Stimulated activated memory B cell treated with anti-CD40 and anti-IgM and Interleukin-4, amounts not matched to agents 10 μg/mL and 1 μg/mL and 100 μg/mL, for 72 hours (primary cell): Measurements from ENCODE around the gene MKI67.
"Not testable (repeated sequence)": the region's sequence is repeated elsewhere in the genome, so short reads cannot be mapped to it uniquely, and the experiment has no call there.

Experiments
- ATAC-seq: fragments of 150-1000 bp; cut with Tn5 transposase; 2 replicates; pipeline ENCODE4 v1.10.0; 2021
- H3K27ac Mint-ChIP-seq: one replicate; pipeline ENCODE4 v1.8.0; 2022; ENCODE audit warnings: mild to moderate bottlenecking, mixed read lengths
- H3K27me3 Mint-ChIP-seq: one replicate; pipeline ENCODE4 v1.8.0; 2022; ENCODE audit warnings: mixed read lengths
- H3K36me3 Mint-ChIP-seq: one replicate; pipeline ENCODE4 v1.8.0; 2022; ENCODE audit warnings: mixed read lengths
- H3K4me1 Mint-ChIP-seq: one replicate; pipeline ENCODE4 v1.8.0; 2022; ENCODE audit warnings: mixed read lengths
- H3K4me3 Mint-ChIP-seq: one replicate; pipeline ENCODE4 v1.8.0; 2022; ENCODE audit warnings: mild to moderate bottlenecking, moderate library complexity, mixed read lengths
- H3K9me3 Mint-ChIP-seq: one replicate; pipeline ENCODE4 v1.8.0; 2022; ENCODE audit warnings: mixed read lengths

Gene MKI67

DNA sequence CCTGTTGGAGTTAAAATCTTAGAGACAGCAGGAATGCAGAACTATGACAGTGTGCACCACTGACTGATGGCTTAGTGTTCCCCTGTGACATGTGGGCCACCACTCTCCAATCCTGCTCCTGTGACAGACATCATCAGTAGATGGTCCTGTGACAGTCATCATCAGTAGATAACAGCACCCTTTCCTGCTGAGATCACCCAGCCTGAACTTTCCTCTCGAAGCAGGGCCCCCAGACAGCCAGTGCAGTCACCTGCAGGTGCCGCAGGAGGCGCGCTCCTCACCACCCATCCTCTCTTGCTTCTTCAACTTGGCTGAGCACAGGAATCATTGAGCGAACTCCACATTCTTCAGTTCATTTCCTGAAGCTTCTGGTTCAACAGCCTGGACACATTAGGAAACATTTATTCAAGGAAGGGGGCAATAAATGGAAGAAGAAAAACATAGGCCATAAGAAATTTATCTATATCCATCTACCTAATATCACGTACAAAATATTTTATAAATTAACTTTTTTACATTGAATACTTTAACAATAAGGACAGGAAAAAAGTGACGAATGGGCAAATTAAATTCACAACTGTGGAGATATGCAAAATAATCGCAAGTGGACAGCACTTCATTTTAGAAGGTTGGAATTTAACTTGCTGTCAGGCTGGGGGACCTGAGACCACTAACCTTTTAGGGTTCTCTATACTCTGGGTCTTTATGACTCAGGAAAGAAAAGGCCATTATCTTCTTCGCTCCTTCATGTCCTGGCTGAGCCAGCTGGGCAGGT, 32.0 kb upstream of the MKI67 start:
- Mint-ChIP-seq H3K9me3 (peaks cover 9% of the 10 kb centered on the region), H3K36me3 (no peaks in the 10 kb centered on the region), H3K4me3 (no peak overlapping the region), H3K27me3 (peaks cover 33% of the 10 kb centered on the region), H3K4me1 (peaks cover 11% of the 10 kb centered on the region), H3K27ac (no peak overlapping the region)
- ATAC-seq, result no peak

DNA sequence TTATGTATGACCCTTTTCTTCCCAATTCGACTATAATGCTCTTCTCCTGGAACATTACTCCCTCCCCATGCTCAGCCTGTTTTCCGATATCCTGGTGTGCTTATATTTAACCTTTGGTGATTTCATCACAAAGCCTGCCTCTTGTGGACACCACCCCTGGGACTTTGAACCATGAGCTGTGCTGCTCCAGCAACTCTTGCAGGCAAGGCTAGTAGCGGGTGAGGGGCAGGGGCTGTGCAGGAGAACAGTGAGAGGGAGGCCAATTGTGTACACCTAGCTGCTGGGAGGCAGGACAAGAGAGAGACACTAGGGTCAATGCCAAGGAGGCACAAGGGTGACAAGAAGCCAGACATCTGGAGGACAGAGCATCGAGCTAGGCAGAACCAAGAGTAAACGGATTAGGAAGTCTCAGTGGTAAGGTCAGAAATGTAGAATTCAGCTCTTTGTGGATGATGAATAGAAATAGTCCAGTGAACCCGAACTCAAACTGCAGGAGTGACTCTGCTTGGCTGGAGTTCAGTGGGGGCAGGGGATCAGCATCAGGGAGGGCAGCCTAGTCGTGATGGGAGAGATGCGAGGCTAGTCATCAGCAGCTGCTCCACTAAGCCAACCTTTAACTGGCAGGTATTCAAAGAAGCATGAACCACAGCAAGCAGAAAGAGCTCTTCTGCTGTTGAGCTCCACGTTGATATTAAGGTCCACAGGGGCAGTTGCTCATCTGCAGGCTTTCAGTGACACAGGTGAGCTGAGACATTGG, 31.0 kb upstream of the MKI67 start:
- Mint-ChIP-seq H3K27me3 (peaks cover 43% of the 10 kb centered on the region), H3K4me3 (no peak overlapping the region), H3K4me1 (peaks cover 11% of the 10 kb centered on the region), H3K27ac (no peak overlapping the region), H3K9me3 (peaks cover 9% of the 10 kb centered on the region), H3K36me3 (no peaks in the 10 kb centered on the region)
- no peak for ATAC-seq

DNA sequence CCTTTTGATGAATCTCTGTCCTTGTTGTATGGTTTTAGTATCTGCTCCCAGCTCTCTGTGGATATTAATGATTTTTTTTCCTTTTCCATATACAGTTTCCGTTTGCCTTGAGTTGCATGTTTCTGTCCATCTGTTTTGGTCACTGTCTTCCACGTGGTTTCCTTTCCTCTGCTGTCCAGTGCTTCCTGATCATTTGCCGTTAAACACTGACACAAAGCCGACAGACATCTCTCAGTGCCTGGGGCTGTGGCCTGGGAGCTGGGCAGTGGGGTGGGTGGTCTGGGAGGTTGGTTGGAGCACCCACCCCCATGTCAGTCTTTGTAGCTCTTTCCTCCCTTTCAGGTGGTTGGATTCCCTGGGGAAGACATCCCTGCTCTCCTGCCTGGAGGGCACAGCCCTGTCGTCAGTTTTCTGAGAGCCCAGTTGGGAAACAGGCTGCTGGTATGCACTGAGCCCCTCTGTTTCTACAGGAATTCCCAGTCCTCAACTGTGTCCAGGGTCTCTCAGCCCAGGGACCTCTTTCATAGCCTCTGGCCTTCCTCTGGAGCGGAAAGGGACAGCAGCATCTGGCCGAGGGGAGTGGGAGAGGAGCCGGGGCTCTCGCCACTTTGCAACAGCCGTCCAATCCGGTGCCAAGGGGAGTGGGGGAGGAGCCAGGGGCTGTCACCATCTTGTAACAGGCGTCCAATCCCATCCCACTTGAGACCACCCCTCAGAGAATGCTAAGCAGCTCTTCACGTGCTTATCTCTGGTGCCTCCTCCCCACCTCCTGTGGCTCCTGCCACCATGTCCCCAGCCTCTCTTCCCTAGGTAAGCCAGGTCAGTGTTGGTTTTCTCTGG, 26.7 kb upstream of the MKI67 start:
- Mint-ChIP-seq H3K4me3 (no peak overlapping the region), H3K9me3 (no peaks in the 10 kb centered on the region), H3K4me1 (peaks cover 6% of the 10 kb centered on the region), H3K27me3 (peaks cover 62% of the 10 kb centered on the region), H3K36me3 (no peaks in the 10 kb centered on the region), H3K27ac (no peak overlapping the region)
- ATAC-seq, result no peak

DNA sequence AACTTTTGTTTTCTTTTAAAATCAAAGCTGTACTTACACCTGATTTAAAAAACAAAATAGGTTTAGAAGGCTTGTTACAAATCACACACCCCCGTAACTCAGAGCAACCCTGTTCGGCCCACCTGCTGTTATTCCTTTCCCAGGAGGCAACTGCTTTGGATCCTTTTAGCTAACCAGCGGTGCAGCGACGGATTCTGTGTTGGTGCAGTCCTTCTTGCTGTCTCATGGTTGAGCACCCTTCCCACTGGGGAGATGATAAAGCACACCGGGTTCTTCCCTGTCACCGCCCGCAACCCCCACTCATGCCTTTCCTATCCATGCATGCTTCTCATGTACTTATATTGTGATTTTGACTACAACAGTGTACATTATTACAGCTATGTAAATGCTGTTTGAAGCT, 24.8 kb upstream of the MKI67 start:
- ATAC-seq, result no peak
- peaks cover 20% of the 10 kb centered on the region for H3K4me1 Mint-ChIP-seq
- peaks cover 4% of the 10 kb centered on the region for H3K9me3 Mint-ChIP-seq
- H3K36me3 Mint-ChIP-seq, result peaks cover under 1% of the 10 kb centered on the region
- H3K27ac Mint-ChIP-seq, result no peak overlapping the region
- H3K4me3 Mint-ChIP-seq, result no peak overlapping the region
- H3K27me3 Mint-ChIP-seq, result peaks cover 49% of the 10 kb centered on the region

DNA sequence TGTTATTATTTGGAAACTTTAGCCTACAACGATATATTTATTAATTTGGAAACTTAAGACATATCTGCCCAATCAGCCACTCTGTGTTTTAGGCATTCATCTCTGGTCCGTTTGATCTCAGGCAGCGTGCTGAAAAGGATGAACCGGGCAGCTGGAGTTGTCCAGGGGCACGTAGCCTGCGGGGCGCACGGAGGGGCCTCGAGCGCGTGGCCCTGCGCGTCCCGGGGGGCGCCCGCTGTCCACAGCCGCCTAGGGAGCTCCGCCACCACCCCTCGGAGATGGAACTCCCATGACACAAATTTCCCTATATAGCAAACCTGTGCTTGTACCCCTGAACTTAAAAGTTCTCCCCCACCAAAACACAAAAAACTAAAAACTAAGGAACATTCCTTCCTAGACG, 24.3 kb upstream of the MKI67 start:
- ATAC-seq, result no peak
- Mint-ChIP-seq H3K4me1 (peaks cover 20% of the 10 kb centered on the region), H3K36me3 (peaks cover 5% of the 10 kb centered on the region), H3K27ac (no peak overlapping the region), H3K9me3 (peaks cover 6% of the 10 kb centered on the region), H3K4me3 (no peak overlapping the region), H3K27me3 (peaks cover 44% of the 10 kb centered on the region)

DNA sequence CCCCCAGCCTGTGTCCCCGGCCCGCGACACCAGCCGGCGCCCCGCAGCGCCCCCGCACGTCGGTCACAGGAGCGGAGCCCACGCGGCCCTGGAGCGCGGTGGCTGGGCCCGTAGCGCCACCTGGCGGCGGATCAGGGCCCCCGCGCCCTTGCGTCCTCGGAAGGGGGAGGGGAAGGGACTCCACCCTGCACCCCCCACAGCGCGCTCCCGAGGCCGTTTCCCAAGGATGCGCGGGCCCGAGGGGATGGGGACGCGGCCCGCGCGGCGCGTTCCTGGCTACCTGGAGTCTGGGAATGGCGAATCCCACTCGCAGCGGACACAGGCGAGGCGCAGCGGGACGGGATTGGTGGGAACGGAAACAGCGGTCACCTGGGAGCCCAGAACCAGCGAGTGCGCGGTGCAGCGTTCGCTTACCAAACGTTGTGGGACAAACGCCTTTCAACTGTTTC, 23.8 kb upstream of the MKI67 start:
- ATAC-seq, result peak; percentile 78
- Mint-ChIP-seq H3K4me3 (peak overlapping the region; percentile 64), H3K27me3 (peaks cover 41% of the 10 kb centered on the region), H3K27ac (no peak overlapping the region), H3K36me3 (peaks cover 5% of the 10 kb centered on the region), H3K4me1 (peaks cover 20% of the 10 kb centered on the region), H3K9me3 (peaks cover 6% of the 10 kb centered on the region)

DNA sequence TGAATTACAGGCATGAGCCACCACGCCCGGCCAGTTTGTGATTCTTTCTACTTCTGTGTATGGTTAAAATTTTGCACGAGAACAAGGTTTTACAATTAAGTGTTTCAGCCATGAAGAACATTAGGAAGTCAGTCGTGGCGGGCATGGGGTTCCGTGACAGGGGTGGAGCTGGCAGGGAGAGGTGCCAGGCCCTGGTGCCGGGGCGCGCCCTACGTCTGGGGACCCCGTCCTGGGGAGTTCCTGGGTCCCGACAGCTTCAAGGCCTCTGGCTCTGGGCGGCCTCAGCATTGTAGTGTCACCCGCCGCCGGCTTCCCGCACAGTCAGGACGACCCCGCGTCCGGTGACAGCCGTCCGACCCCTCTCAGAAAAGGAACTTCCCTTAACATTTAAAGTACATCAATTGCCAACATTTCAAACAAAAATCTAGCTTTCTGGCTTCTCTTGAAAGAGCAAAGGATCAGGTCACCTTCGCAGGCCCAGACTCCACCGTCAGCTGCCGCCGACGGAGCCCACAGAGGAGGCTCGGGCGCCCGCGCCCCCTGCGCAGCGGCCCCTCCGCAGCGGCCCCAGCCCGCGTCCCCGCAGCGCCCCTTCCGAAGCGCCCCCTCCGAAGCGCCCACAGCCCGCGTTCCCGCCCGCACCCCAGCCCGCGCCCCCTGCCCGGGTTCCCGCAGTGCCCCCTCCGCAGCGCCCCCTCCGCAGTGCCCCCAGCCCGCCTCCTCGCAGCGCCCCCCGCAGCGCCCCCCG, 23.2 kb upstream of the MKI67 start:
- peaks cover 5% of the 10 kb centered on the region for H3K36me3 Mint-ChIP-seq
- peaks cover 6% of the 10 kb centered on the region for H3K9me3 Mint-ChIP-seq
- H3K27ac Mint-ChIP-seq, result no peak overlapping the region
- ATAC-seq, result no peak
- H3K4me3 Mint-ChIP-seq, result no peak overlapping the region
- H3K27me3 Mint-ChIP-seq, result peaks cover 41% of the 10 kb centered on the region
- peaks cover 20% of the 10 kb centered on the region for H3K4me1 Mint-ChIP-seq

DNA sequence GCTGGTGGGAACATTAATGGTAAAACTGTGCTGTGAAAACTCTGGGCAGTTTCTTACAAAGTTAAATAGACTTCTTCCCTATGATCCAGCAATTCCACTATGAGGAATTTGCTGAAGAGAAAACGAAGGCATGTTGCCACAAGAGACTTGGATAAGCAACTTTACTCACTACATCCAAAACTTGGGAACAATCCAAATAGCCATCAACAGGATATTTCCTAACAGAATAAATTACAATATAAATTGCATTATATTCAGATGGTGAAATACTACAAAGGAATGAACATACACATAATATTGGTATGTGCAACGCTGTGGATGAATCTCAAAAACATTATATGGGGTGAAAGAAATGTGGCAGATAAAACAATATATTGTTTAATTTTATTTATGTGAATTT, 21.4 kb upstream of the MKI67 start:
- peak overlapping the region; percentile 27 for H3K27ac Mint-ChIP-seq
- peaks cover 5% of the 10 kb centered on the region for H3K36me3 Mint-ChIP-seq
- H3K4me3 Mint-ChIP-seq, result no peak overlapping the region
- peaks cover 6% of the 10 kb centered on the region for H3K9me3 Mint-ChIP-seq
- ATAC-seq, result no peak
- peaks cover 20% of the 10 kb centered on the region for H3K4me1 Mint-ChIP-seq
- peaks cover 23% of the 10 kb centered on the region for H3K27me3 Mint-ChIP-seq

DNA sequence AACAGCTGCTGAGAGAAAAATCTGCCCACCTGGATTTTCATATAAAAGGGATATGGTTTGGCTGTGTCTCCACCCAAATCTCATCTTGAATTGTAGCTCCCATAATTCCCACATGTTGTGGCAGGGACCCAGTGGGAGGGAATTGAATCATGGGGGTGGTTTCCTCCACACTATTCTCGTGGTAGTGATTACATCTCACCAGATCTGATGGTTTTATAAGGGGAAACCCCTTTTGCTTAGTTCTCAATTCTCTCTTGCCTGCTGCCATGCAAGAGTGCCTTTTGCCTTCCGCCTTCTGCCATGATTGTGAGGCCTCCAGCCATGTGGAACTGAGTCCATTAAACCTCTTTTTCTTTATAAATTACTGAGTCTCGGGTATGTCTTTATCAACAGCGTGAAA, 20.8 kb upstream of the MKI67 start:
- H3K36me3 Mint-ChIP-seq, result peaks cover 5% of the 10 kb centered on the region
- H3K9me3 Mint-ChIP-seq, result peaks cover 6% of the 10 kb centered on the region
- H3K27me3 Mint-ChIP-seq, result peaks cover 17% of the 10 kb centered on the region
- peaks cover 20% of the 10 kb centered on the region for H3K4me1 Mint-ChIP-seq
- ATAC-seq, result peak; percentile 87
- H3K4me3 Mint-ChIP-seq, result peak overlapping the region; percentile 33
- peak overlapping the region; percentile 27 for H3K27ac Mint-ChIP-seq

DNA sequence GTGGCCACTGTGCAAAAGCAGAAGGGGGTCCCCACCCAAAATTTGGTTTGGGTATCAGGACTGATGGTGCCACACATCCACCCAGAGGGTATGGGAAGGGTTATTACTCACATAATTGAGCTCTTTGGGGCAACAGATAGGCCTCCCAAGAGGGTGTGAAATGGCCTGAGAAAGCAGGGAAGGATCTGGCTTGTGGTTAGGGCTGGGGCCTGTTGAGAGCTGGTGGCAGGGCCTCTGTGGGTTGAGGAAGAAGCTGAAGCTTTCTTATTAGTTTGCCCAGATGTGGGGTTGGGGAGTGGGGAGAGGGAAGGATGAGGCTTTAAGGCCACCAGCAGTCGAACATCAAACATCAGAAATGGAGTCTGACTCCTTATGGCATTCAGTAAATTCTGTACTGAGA, 18.3 kb upstream of the MKI67 start:
- peaks cover 14% of the 10 kb centered on the region for H3K4me1 Mint-ChIP-seq
- no peaks in the 10 kb centered on the region for H3K27me3 Mint-ChIP-seq
- no peak overlapping the region for H3K4me3 Mint-ChIP-seq
- H3K9me3 Mint-ChIP-seq, result peaks cover 6% of the 10 kb centered on the region
- no peak overlapping the region for H3K27ac Mint-ChIP-seq
- peaks cover 5% of the 10 kb centered on the region for H3K36me3 Mint-ChIP-seq
- ATAC-seq, result no peak

DNA sequence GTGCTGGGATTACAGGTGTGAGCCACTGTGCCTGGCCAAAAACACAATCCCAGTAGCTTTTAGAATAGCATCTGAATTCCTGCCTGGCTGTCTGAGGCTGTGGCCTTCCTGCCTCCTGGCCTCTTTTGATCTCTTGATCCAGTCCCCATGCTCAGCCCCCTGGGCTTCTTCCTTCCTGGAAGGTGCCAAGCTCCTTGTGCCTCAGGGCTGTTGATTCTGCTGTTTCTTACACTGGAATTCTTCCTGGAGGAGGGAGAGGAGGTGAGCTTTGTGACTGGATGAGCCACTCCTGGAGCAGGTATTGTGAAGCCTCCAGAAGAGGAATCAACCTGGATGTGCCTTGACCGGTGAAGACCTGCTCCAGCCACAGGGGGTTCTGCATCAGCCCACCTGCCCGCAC, 17.3 kb upstream of the MKI67 start:
- Mint-ChIP-seq H3K36me3 (peaks cover 5% of the 10 kb centered on the region), H3K27ac (no peak overlapping the region), H3K27me3 (no peaks in the 10 kb centered on the region), H3K4me3 (no peak overlapping the region), H3K9me3 (peaks cover 6% of the 10 kb centered on the region), H3K4me1 (peaks cover 14% of the 10 kb centered on the region)
- no peak for ATAC-seq

DNA sequence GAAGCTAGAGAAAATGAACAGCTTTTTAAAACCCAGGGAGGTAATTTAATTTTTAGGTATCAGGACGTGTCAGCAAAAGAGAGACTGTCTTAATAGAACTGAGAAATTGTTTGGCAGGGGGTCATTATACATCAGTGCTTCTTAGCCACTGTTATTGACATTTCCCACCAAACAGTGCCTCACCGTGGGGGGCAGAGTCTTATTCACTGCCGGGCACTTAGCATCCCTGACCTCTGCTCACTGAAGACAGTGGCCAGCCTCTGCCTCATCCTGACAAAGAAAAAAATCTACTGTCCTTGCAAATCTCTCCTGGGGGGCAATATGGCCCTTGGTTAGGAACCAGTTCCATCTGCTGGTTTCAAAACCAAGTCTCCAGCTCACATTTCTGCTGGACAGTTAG, 14.2 kb upstream of the MKI67 start:
- Mint-ChIP-seq H3K27me3 (no peaks in the 10 kb centered on the region), H3K27ac (no peak overlapping the region), H3K9me3 (no peaks in the 10 kb centered on the region), H3K4me3 (no peak overlapping the region), H3K36me3 (no peaks in the 10 kb centered on the region), H3K4me1 (no peaks in the 10 kb centered on the region)
- no peak for ATAC-seq

DNA sequence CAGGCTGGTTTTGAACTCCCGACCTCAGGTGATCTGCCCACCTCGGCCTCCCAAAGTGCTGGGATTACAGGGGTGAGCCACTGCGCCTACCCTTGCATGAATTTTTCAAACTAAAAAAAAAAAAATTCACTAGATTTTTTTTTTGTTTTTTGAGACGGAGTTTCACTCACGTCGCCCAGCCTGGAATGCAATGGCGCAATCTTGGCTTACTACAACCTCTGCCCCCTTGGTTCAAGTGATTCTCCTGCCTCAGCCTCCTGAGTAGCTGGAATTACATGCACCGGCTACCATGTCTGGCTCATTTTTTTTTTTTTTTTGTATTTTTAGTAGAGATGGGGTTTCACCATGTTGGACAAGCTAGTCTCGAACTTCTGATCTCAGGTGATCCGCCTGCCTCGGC, 12.2 kb upstream of the MKI67 start:
- H3K4me3 Mint-ChIP-seq, H3K27me3 Mint-ChIP-seq, H3K4me1 Mint-ChIP-seq, H3K9me3 Mint-ChIP-seq, H3K27ac Mint-ChIP-seq, H3K36me3 Mint-ChIP-seq, ATAC-seq: not testable (repeated sequence)

DNA sequence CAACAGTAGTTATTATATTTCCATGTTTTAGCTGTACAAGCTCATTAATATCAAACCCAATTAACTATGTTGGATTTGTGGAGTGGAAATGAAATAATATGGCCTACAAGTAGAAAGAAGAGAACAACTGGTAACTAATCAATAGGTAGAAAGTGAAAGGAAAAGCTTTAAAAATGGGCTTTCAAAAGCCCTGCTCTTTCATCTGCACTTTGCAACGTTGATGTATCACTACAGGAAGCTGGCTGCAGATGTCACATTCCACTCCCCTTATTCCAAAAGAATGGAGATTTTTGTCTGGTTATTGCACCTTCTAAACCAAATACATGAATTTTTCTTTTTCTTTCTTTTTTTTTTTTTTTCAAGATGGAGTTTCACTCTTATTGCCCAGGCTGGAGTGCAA, 11.7 kb upstream of the MKI67 start:
- Mint-ChIP-seq H3K9me3 (no peaks in the 10 kb centered on the region), H3K36me3 (no peaks in the 10 kb centered on the region), H3K4me3 (no peak overlapping the region), H3K4me1 (no peaks in the 10 kb centered on the region), H3K27ac (no peak overlapping the region), H3K27me3 (peaks cover 9% of the 10 kb centered on the region)
- ATAC-seq, result no peak

DNA sequence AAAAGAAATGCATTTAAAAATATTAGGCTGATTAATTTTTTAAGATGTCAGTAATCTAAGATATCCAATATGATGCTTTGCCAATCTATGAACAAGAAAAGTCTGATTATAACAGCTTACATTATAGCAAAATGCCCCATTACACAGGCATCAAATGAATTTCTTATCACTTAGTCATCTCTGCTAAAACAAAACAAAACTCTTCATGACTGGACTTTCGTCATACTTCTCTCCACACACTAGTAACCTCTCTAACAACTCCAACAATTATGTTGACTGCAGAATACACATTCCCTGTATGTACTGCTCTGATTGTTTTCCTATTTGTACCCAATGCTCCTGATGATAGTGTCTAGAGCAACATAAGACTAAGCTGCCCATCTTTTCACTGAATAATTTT, 3.8 kb upstream of the MKI67 start:
- Mint-ChIP-seq H3K36me3 (no peaks in the 10 kb centered on the region), H3K9me3 (no peaks in the 10 kb centered on the region), H3K4me1 (peaks cover 19% of the 10 kb centered on the region), H3K27me3 (peaks cover 13% of the 10 kb centered on the region), H3K4me3 (no peak overlapping the region), H3K27ac (no peak overlapping the region)
- ATAC-seq, result no peak
